Progenitor cell of endocrine pancreas (in vitro differentiated cells): ENCODE results near the gene CYP4B1. TPM values are rescaled to one million over a fixed set of nuclear protein-coding genes. Genes with fewer than 3 reads are reported as not detected.
"Not testable (repeated sequence)": the region's sequence is repeated elsewhere in the genome, so short reads cannot be mapped to it uniquely, and the experiment has no call there.

Experiments
- DNase-seq: peaks from one replicate; pipeline ENCODE4 v3.0.0; 2021; ENCODE audit warnings: low spot score; ENCODE audit not compliant: unreplicated experiment
- H3K27ac Mint-ChIP-seq: 2 replicates; pipeline ENCODE4 v1.8.0; 2021; ENCODE audit warnings: mild to moderate bottlenecking, moderate library complexity, mixed read lengths
- H3K27me3 Mint-ChIP-seq: 2 replicates; pipeline ENCODE4 v1.8.0; 2021; ENCODE audit warnings: mixed read lengths
- H3K36me3 Mint-ChIP-seq: 2 replicates; pipeline ENCODE4 v1.8.0; 2022; ENCODE audit warnings: mixed read lengths; ENCODE audit not compliant: insufficient read depth
- H3K4me1 Mint-ChIP-seq: 2 replicates; pipeline ENCODE4 v1.8.0; 2021; ENCODE audit warnings: low read depth, mixed read lengths
- H3K4me3 Mint-ChIP-seq: 2 replicates; pipeline ENCODE4 v1.8.0; 2021; ENCODE audit warnings: low read depth, mild to moderate bottlenecking, moderate library complexity, mixed read lengths
- H3K9me3 Mint-ChIP-seq: 2 replicates; pipeline ENCODE4 v1.8.0; 2021; ENCODE audit warnings: low read depth, mixed read lengths
- CTCF ChIP-seq: fragments of 200-600 bp; sonication (generic); IDR thresholded peaks from one replicate; pipeline ENCODE4 v1.5.0; 2021; ENCODE audit warnings: antibody characterized with exemption, mild to moderate bottlenecking; ENCODE audit not compliant: unreplicated experiment
- total RNA-seq: library from RNA; stranded (reverse); gene quantifications from 2 replicates; pipeline ENCODE4 v1.2.1, GENCODE V29; 2021

The CYP4B1 gene
- total RNA-seq, 1 donor from 2014 or later = not detected

DNA sequence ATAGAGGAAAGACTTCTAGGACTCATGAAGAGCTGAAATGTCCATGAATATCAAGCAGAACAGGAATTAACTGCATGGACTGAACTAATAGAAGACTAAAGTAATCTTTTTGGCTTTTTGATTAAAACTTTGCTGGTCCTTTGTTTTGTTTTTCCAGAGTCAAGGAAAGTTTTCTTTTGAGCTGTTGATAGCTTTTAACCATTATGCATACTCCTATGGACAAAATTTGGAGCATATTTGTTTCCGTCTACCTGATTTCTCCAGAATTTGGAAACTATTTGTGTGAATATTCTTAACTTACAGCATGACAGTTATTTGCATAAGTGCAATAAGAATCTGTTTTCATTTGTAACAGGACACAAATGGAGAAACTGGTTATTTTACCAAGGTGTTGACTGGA lies 24.5 kb upstream of the CYP4B1 start:
- no peak overlapping the region for H3K27ac Mint-ChIP-seq
- peaks cover 46% of the 10 kb centered on the region for H3K9me3 Mint-ChIP-seq
- H3K36me3 Mint-ChIP-seq = peaks cover 5% of the 10 kb centered on the region
- no peak for DNase-seq
- no peaks in the 10 kb centered on the region for H3K4me1 Mint-ChIP-seq
- no peak overlapping the region for H3K4me3 Mint-ChIP-seq
- H3K27me3 Mint-ChIP-seq = no peaks in the 10 kb centered on the region
- TF ChIP-seq CTCF = no peak

GRCh38 chr1:46778456-46778855 lies 20.4 kb upstream of the CYP4B1 start:
- not testable (repeated sequence) for H3K36me3 Mint-ChIP-seq, H3K27ac Mint-ChIP-seq, H3K4me1 Mint-ChIP-seq, H3K4me3 Mint-ChIP-seq, DNase-seq, H3K27me3 Mint-ChIP-seq
- H3K9me3 Mint-ChIP-seq = peaks cover 51% of the 10 kb centered on the region

GRCh38 chr1:46784666-46785065 lies 14.2 kb upstream of the CYP4B1 start:
- H3K36me3 Mint-ChIP-seq = peaks cover 13% of the 10 kb centered on the region
- peaks cover 46% of the 10 kb centered on the region for H3K9me3 Mint-ChIP-seq
- no peaks in the 10 kb centered on the region for H3K27me3 Mint-ChIP-seq
- DNase-seq = no peak
- no peak for TF ChIP-seq CTCF
- no peak overlapping the region for H3K4me3 Mint-ChIP-seq
- no peak overlapping the region for H3K27ac Mint-ChIP-seq
- peaks cover 16% of the 10 kb centered on the region for H3K4me1 Mint-ChIP-seq

- H3K36me3 Mint-ChIP-seq, DNase-seq, H3K27me3 Mint-ChIP-seq: not testable (repeated sequence)
- Mint-ChIP-seq H3K4me1 (peaks cover 25% of the 10 kb centered on the region), H3K9me3 (peaks cover 16% of the 10 kb centered on the region), H3K4me3 (peak overlapping the region; percentile 6), H3K27ac (peak overlapping the region; percentile 80)
These were observed 10.2 kb upstream of the CYP4B1 start for GRCh38 chr1:46788634-46789033.

- DNase-seq = no peak
- Mint-ChIP-seq H3K4me3 (no peak overlapping the region), H3K36me3 (peaks cover 3% of the 10 kb centered on the region), H3K27me3 (no peaks in the 10 kb centered on the region), H3K27ac (peak overlapping the region; percentile 22), H3K9me3 (peaks cover 13% of the 10 kb centered on the region), H3K4me1 (peaks cover 25% of the 10 kb centered on the region)
- no peak for TF ChIP-seq CTCF
These were observed 8.3 kb upstream of the CYP4B1 start for GRCh38 chr1:46790446-46791101.

GRCh38 chr1:46793126-46793525 lies 5.7 kb upstream of the CYP4B1 start:
- DNase-seq = no peak
- H3K4me1 Mint-ChIP-seq = peaks cover 26% of the 10 kb centered on the region
- peaks cover 7% of the 10 kb centered on the region for H3K9me3 Mint-ChIP-seq
- no peak overlapping the region for H3K4me3 Mint-ChIP-seq
- H3K27ac Mint-ChIP-seq = no peak overlapping the region
- H3K27me3 Mint-ChIP-seq = no peaks in the 10 kb centered on the region
- peaks cover 2% of the 10 kb centered on the region for H3K36me3 Mint-ChIP-seq
- no peak for TF ChIP-seq CTCF
